BLaER1 treated with 17β-estradiol and CSF1 and Interleukin-3, amounts not matched to agents 10 nM and 100 nM (cell line): ENCODE results near the gene GRID1.

ENCODE experiments used
- H3K27ac ChIP-seq, 11 experiments: shearing (Covaris generic); formaldehyde crosslinking; 2 replicates each; pipeline ENCODE4 v1.8.1; 2022
- H3K27me3 ChIP-seq, 11 experiments: shearing (Covaris generic); formaldehyde crosslinking; 2 replicates each; pipeline ENCODE4 v1.8.1; 2022
- H3K36me3 ChIP-seq, 11 experiments: shearing (Covaris generic); formaldehyde crosslinking; 2 replicates each; pipeline ENCODE4 v1.8.1; 2022
- H3K4me1 ChIP-seq, 10 experiments: shearing (Covaris generic); formaldehyde crosslinking; 2 replicates each; pipeline ENCODE4 v1.8.1; 2022
- H3K4me2 ChIP-seq, 11 experiments: shearing (Covaris generic); formaldehyde crosslinking; 2 replicates each; pipeline ENCODE4 v1.8.1; 2022
- H3K4me3 ChIP-seq, 10 experiments: shearing (Covaris generic); formaldehyde crosslinking; 2 replicates each; pipeline ENCODE4 v1.8.1; 2022
- H3K9ac ChIP-seq, 11 experiments: shearing (Covaris generic); formaldehyde crosslinking; 2 replicates each; pipeline ENCODE4 v1.8.1; 2022
- H3K9me3 ChIP-seq, 11 experiments: shearing (Covaris generic); formaldehyde crosslinking; replicated peaks in 1 of 11; 2 replicates each; pipeline ENCODE4 v1.8.1; 2022
- H4K20me1 ChIP-seq, 11 experiments: shearing (Covaris generic); formaldehyde crosslinking; 2 replicates each; pipeline ENCODE4 v1.8.1; 2022
- Cebpa-rat ChIP-seq, 11 experiments: shearing (Covaris generic); IDR thresholded peaks; 2 replicates each; pipeline ENCODE4 v1.8.1; 2022

The GRID1 gene

DNA sequence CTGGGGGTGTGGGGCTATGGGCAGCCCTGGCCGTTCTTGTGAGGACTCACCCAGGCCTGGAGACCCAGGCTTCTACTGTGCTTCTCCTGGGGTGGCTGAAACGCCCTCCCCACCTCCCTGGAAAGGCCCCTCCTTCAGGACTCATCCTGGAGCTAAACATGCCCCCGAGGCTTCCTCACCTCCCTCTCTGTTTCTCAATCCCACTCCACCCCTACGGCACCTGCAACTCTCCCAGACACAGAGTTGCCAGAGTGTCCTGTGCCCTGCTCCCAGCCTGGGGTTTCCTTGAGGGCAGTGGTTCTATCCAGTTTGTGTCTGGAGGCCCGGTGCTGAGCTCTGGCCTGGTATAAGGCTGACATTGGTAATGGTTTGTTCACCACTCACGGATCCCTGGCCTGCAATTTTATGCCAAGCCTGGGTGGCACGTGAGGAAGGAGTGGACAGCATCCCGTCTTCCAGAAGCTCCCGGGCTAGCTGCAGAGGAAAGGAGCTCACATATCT lies 68.0 kb downstream of the GRID1 start:
- H3K4me2 ChIP-seq, result 0 out of 22 replicates have a peak overlapping the region, but pooled peaks of 3 of the 11 experiments have one; percentile 13 to 21 (median 15)
- H3K27ac ChIP-seq, result no peak overlapping the region
- peaks cover 0 to 14% (median 8%) of the 10 kb centered on the region in 10 experiments; a peak in 9 of 20 replicates for H3K4me1 ChIP-seq
- no peak overlapping the region for H3K9ac ChIP-seq
- no peaks in the 10 kb centered on the region for H3K27me3 ChIP-seq
- H3K4me3 ChIP-seq, result no peak overlapping the region
- H3K9me3 ChIP-seq, result no peaks in the 10 kb centered on the region
- TF ChIP-seq Cebpa-rat (IDR thresholded peaks at IDR 0.05), result no peak
- 0 out of 22 replicates have a peak, but pooled peaks cover 0 to 6% (median 0%) of the 10 kb centered on the region in 11 experiments for H4K20me1 ChIP-seq
- no peaks in the 10 kb centered on the region for H3K36me3 ChIP-seq

DNA sequence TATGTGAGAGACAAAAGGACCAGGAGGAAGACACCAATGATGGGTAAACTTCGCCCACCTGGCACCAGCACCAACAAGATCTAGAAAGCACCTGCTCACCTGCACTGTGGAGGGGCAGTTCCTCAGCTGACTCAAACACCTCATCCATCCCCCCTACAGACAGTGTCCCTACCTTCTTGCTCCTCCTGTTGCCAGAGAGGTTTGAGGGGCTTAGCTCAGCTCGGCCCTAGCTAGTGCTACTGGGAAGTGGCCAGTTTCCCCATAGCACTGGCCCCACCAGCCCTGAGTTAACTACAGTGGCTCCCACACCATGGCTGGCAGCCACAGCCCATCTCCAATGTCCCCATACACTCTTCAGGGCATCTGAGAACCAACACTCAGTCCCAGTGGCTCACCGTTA lies 70.8 kb downstream of the GRID1 start:
- Histone ChIP-seq H3K4me2 (no peak overlapping the region), H3K4me1 (peaks cover 0 to 29% (median 8%) of the 10 kb centered on the region in 10 experiments; a peak in 10 of 20 replicates), H3K9ac (no peak overlapping the region), H3K27ac (no peak overlapping the region), H3K27me3 (no peaks in the 10 kb centered on the region), H3K4me3 (no peak overlapping the region), H4K20me1 (no peaks in the 10 kb centered on the region), H3K9me3 (no peaks in the 10 kb centered on the region), H3K36me3 (no peaks in the 10 kb centered on the region)
- TF ChIP-seq Cebpa-rat (IDR thresholded peaks at IDR 0.05), result no peak

DNA sequence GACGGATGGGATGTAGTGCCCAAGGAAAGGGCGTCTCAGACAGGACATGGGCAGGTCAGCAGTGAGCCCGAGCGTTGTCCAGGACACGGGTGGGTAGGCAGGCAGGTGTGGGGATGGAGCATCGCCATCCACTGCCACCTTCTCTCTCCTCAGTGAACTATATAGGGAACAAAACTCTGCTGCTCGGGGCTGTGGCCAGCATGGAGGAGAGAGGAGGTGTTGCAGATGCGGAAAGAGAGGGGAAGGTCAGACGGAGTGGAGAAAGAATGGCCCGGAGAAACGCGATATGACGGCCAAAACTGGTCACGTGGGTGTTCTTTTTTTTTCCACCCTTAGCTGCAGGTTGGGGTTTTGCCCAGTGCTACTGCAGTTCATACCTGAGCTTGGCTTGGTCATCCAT lies 71.2 kb downstream of the GRID1 start:
- no peak overlapping the region for H3K27ac ChIP-seq
- no peaks in the 10 kb centered on the region for H3K27me3 ChIP-seq
- H3K9ac ChIP-seq, result no peak overlapping the region
- H3K9me3 ChIP-seq, result no peaks in the 10 kb centered on the region
- no peaks in the 10 kb centered on the region for H4K20me1 ChIP-seq
- no peak for TF ChIP-seq Cebpa-rat (IDR thresholded peaks at IDR 0.05)
- H3K36me3 ChIP-seq, result no peaks in the 10 kb centered on the region
- peaks cover 0 to 29% (median 8%) of the 10 kb centered on the region in 10 experiments; a peak in 10 of 20 replicates for H3K4me1 ChIP-seq
- no peak overlapping the region for H3K4me3 ChIP-seq
- H3K4me2 ChIP-seq, result no peak overlapping the region

DNA sequence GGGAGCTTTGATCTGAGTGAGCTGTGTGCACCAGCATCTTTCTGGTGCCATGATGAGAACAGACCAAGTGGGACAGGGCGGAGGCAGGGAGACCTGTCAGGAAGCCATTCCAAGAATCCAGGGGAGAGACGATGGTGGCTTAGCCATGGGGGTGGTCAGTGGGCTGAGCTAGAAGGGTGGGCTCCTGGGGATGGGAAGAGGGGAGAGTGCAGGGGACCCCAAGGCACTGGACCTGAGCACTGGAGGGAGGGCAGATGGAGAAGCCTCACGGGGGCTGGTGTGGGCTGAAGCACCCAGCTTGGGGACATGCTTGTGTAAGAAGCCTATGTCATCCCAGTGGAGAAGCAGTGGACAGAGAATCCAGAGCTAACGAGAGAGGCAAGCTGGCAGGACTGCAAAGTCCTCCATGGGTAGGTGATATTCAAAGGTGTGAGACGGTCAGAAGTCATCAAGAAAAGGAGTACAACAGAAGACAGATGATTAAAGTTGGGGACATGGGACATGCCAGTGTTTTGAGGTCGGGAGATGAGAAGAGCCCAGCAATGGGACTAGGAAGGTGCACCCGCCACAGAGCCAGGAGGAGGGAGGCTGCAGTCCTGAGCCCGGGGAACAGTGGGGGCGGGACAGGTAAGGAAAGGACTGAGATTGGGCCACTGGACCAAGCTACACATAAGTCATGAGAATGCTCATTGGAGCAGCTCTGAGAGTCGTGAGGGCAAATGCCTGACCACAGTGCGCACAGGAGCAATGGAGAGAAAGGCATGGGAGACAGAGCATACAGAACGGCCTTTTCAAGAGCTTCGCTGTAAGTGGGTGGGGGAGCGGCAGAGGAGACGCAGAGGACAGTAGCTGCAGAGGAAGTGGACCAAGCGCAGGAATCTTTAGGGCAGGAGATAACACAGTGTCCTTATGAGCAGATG lies 72.0 kb downstream of the GRID1 start:
- H3K4me2 ChIP-seq, result no peak overlapping the region

DNA sequence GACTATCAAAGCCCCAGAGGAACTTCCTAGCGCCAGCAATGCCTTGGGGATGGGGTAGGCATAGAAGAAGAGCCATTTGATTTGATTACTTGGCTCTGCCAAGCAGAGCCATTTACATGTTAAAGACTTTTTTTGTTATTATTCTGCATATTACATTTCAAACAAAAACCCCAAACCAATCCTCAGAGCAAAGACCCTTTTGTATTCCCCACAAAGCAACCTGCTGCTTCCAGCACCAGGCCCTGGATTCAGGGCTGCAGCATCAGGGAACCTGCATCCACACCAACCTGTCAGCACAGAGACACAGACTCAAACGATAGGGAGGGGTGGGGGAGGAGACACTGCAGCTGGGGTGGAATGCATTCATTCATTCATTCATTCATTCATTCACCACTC lies 73.2 kb downstream of the GRID1 start:
- peaks cover 0 to 40% (median 20%) of the 10 kb centered on the region in 10 experiments; a peak in 17 of 20 replicates for H3K4me1 ChIP-seq
- H3K9ac ChIP-seq, result no peak overlapping the region
- H3K4me3 ChIP-seq, result no peak overlapping the region
- H4K20me1 ChIP-seq, result no peaks in the 10 kb centered on the region
- H3K27me3 ChIP-seq, result no peaks in the 10 kb centered on the region
- peaks cover 0 to 5% (median 0%) of the 10 kb centered on the region in 11 experiments; a peak in 3 of 22 replicates for H3K9me3 ChIP-seq
- TF ChIP-seq Cebpa-rat (IDR thresholded peaks at IDR 0.05), result no peak
- H3K36me3 ChIP-seq, result no peaks in the 10 kb centered on the region
- no peak overlapping the region for H3K27ac ChIP-seq
- peak overlapping the region in 3 of 11 experiments; percentile 9 to 25 (median 14); a peak in 3 of 22 replicates for H3K4me2 ChIP-seq

More for the DNA sequence above, 72.0 kb downstream of the GRID1 start:
- H3K9me3 ChIP-seq, result peaks cover 0 to 3% (median 0%) of the 10 kb centered on the region in 11 experiments; a peak in 3 of 22 replicates
- no peak for TF ChIP-seq Cebpa-rat (IDR thresholded peaks at IDR 0.05)
- H3K27me3 ChIP-seq, result no peaks in the 10 kb centered on the region
- no peaks in the 10 kb centered on the region for H3K36me3 ChIP-seq
- H3K4me1 ChIP-seq, result peaks cover 0 to 32% (median 9%) of the 10 kb centered on the region in 10 experiments; a peak in 11 of 20 replicates
- H3K9ac ChIP-seq, result no peak overlapping the region
- H3K27ac ChIP-seq, result no peak overlapping the region
- no peaks in the 10 kb centered on the region for H4K20me1 ChIP-seq
- H3K4me3 ChIP-seq, result no peak overlapping the region

DNA sequence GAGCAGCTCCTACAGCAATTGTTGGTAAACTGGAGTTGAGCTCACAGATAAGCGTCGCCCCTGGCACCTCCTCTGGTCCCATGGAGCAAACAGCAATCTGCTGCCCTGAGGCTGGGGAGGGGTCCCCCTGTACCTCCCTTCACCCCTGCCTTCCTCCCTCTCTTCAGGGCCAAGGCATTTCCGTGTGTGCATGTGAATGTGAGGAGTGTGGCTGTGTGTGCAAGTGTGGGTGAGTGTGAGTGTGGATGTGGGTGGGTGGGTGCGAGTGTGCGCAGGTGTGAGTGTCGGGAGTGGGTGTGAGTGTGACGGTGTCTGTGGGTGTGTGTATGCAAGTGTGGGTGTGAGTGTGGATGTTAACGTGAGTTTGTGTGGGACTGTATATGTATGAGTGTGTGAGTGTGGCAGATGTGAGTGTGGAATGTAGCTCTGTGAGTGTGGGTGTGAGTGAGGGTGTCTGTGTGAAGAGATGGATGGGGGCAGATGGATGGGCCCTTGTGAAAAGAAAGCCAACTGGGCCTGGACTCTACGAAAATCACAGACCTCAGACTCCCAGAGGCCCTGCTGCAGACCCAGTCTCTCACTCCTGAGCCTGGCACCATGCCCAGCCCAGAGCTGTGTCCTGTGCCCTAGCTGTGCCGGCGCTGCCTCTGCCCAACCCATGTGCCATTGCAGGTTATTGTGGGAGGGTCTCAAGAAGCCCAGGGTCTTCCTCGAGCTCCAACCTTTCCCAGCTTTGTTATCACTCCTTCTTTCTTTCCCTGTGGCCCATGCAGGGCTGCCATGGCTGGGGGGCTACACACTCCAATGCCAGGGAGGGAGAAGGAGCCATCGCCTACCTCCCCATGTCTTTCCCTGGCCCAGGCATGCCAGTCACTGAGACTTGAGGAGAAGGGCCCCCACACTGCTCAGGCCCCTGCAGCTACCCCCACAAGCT lies 73.9 kb downstream of the GRID1 start:
- Histone ChIP-seq H4K20me1 (peaks cover 0 to 5% (median 0%) of the 10 kb centered on the region in 11 experiments; a peak in 2 of 22 replicates), H3K27ac (no peak overlapping the region), H3K9me3 (peaks cover 0 to 5% (median 0%) of the 10 kb centered on the region in 11 experiments; a peak in 3 of 22 replicates), H3K9ac (no peak overlapping the region), H3K27me3 (no peaks in the 10 kb centered on the region), H3K4me2 (peak overlapping the region in 3 of 11 experiments; percentile 9 to 25 (median 23); a peak in 5 of 22 replicates), H3K36me3 (no peaks in the 10 kb centered on the region), H3K4me1 (peaks cover 0 to 41% (median 23%) of the 10 kb centered on the region in 10 experiments; a peak in 18 of 20 replicates), H3K4me3 (no peak overlapping the region)
- TF ChIP-seq Cebpa-rat (IDR thresholded peaks at IDR 0.05), result no peak

DNA sequence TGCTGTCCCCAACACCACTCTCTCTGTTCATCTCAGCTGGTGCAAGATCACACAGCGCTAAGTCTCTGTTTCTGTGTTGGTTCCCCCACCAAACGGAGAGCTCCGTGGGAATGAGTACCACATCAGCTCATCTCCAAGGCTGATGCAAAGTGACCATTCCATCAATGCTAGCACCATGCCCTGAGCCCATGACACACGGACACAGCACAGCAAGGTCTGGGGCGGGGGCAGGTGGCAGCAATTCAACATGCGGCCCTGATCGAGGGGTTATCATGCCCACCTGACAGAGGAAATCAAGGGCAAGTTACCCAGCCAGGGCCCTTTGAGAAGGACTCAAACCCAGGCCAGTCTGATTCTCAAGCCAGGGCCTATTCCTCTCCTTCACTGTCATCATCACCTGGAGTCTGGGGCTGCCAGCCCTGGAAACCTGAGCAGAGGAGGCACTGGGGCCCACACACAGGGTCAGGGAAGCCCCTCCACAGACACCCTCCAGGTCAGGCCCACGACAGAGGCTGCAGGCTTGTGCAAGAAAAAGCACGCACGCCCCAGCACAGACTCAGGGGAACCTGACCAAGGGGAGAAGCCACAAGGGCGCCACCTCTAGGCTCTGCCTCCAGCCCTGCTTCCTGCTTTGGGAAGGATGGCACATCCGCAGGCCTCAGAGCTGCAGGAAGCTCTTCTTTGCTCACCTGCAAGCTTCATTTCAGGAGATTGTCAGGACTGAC lies 74.8 kb downstream of the GRID1 start:
- H3K9ac ChIP-seq, result no peak overlapping the region
- H3K4me1 ChIP-seq, result peaks cover 0 to 48% (median 30%) of the 10 kb centered on the region in 10 experiments; a peak in 18 of 20 replicates
- no peak for TF ChIP-seq Cebpa-rat (IDR thresholded peaks at IDR 0.05)
- no peaks in the 10 kb centered on the region for H3K36me3 ChIP-seq
- H3K4me2 ChIP-seq, result peak overlapping the region in 2 of 11 experiments; percentile 6 to 23; a peak in 1 of 22 replicates
- H3K4me3 ChIP-seq, result no peak overlapping the region
- no peak overlapping the region for H3K27ac ChIP-seq
- H4K20me1 ChIP-seq, result peaks cover 0 to 7% (median 0%) of the 10 kb centered on the region in 11 experiments; a peak in 2 of 22 replicates
- H3K27me3 ChIP-seq, result no peaks in the 10 kb centered on the region
- peaks cover 0 to 5% (median 0%) of the 10 kb centered on the region in 11 experiments; a peak in 3 of 22 replicates for H3K9me3 ChIP-seq
